Measurements from ENCODE around the gene LIN9.

DNA sequence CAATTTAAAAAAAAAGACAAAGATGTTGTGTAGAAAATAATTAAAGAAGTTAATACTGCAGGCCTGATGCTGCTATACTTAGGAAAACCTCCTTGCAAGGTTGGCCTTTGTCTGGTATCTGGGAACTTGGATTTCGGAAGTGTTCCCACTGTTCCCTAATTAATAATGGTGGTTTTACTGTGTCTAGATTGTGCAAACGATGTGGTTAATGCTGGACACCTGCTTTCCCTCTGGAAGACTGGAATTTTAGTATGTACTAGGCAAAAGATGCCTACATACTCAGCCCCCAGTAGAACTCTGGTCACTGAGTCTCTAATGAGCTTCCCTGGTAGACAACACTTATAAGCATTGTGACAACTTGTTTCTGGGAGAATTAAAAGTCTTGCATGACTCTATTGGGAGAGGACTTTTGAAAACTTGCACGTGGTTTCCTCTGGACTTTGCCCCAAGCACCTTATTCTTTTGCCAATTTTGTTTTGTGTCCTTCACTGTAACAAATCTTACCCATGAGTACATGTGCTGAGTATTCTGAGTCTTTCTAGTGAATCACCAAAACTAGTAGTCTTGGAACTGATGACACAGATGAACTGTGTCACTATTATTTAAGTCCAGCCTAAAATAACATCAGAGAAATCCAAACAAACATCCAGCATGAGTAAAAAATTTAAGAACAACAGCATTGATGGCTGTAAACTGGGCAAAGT lies 40.4 kb downstream of the LIN9 start:
- TF ChIP-seq, protein P1, sequence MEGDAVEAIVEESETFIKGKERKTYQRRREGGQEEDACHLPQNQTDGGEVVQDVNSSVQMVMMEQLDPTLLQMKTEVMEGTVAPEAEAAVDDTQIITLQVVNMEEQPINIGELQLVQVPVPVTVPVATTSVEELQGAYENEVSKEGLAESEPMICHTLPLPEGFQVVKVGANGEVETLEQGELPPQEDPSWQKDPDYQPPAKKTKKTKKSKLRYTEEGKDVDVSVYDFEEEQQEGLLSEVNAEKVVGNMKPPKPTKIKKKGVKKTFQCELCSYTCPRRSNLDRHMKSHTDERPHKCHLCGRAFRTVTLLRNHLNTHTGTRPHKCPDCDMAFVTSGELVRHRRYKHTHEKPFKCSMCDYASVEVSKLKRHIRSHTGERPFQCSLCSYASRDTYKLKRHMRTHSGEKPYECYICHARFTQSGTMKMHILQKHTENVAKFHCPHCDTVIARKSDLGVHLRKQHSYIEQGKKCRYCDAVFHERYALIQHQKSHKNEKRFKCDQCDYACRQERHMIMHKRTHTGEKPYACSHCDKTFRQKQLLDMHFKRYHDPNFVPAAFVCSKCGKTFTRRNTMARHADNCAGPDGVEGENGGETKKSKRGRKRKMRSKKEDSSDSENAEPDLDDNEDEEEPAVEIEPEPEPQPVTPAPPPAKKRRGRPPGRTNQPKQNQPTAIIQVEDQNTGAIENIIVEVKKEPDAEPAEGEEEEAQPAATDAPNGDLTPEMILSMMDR (IDR thresholded peaks at IDR 0.05), result no peak
- no peak for TF ChIP-seq EP300 (IDR thresholded peaks at IDR 0.05; ENCODE audit: low read depth)
- TF ChIP-seq POLR2A (IDR thresholded peaks at IDR 0.05), result no peak
- TF ChIP-seq POLR2AphosphoS5 (IDR thresholded peaks at IDR 0.05), result no peak
